Skeletal muscle satellite cell (primary cell): Measurements from ENCODE around the gene ARRB1. TPM values are rescaled to one million over a fixed set of nuclear protein-coding genes. Genes with fewer than 3 reads are reported as not detected.

ENCODE experiments used
- H3K27me3 ChIP-seq: 2 replicates; pipeline ENCODE4 v1.7.0; 2013; ENCODE audit warnings: low read length; ENCODE audit not compliant: control insufficient read depth, insufficient read depth
- H3K36me3 ChIP-seq: 2 replicates; pipeline ENCODE4 v1.7.0; 2013; ENCODE audit warnings: mild to moderate bottlenecking, control low read depth, low read length; ENCODE audit not compliant: insufficient read depth
- H3K4me1 ChIP-seq: 2 replicates; pipeline ENCODE4 v1.7.0; 2013; ENCODE audit warnings: low read length; ENCODE audit not compliant: control insufficient read depth, insufficient read depth
- H3K4me2 ChIP-seq: 2 replicates; pipeline ENCODE4 v1.7.0; 2013; ENCODE audit warnings: mild to moderate bottlenecking, low read length
- H3K4me3 ChIP-seq: 2 replicates; pipeline ENCODE4 v1.7.0; 2013; ENCODE audit warnings: low read length
- H3K9ac ChIP-seq: 2 replicates; pipeline ENCODE4 v1.7.0; 2013; ENCODE audit warnings: mild to moderate bottlenecking, low read depth, low read length, moderate library complexity
- H3K9me3 ChIP-seq: replicated peaks from 2 replicates; pipeline ENCODE4 v1.7.0; 2013; ENCODE audit warnings: mild to moderate bottlenecking, control low read depth, low read length
- total RNA-seq: library from RNA; depleted of rRNA; stranded (reverse); fragments of >200 nt; gene quantifications from 2 replicates; pipeline ENCODE4 v1.2.3, GENCODE V29; 2012; rRNA removed

The ARRB1 gene
- 16.0 and 19.7 TPM in 2 replicates for total RNA-seq

GRCh38 chr11:75351541-75351790, at the start of gene ARRB1:
Gene ARRB1, minus strand, starts transcription at chr11:75351661. Its CDS starts 54 bp downstream, at chr11:75351607.
- Histone ChIP-seq H3K9me3 (no peaks in the 10 kb centered on the region), H3K27me3 (peaks cover 2% of the 10 kb centered on the region), H3K4me2 (peak within 1 kb of the TSS; percentile 85), H3K9ac (peak within 1 kb of the TSS; percentile 67), H3K36me3 (no peaks in the 10 kb centered on the region), H3K4me1 (peaks cover 38% of the 10 kb centered on the region), H3K4me3 (peak within 1 kb of the TSS; percentile 69)

- H3K4me3 ChIP-seq: peak overlapping the region; percentile 90
- H3K4me1 ChIP-seq: peaks cover 37% of the 10 kb centered on the region
- H3K9ac ChIP-seq: peak overlapping the region; percentile 97
- peak overlapping the region; percentile 83 for H3K4me2 ChIP-seq
- no peaks in the 10 kb centered on the region for H3K9me3 ChIP-seq
- H3K36me3 ChIP-seq: peaks cover 51% of the 10 kb centered on the region
- H3K27me3 ChIP-seq: peaks cover 7% of the 10 kb centered on the region
Observed at GRCh38 chr11:75400146-75400865, 48.8 kb upstream of the ARRB1 start.

GRCh38 chr11:75399344-75400145, 48.1 kb upstream of the ARRB1 start, which contains the start of gene RPS3:
Gene RPS3, plus strand, starts transcription at chr11:75399518. Its CDS starts 30 bp downstream, at chr11:75399548.
- Histone ChIP-seq H3K36me3 (peaks cover 43% of the 10 kb centered on the region), H3K9me3 (no peaks in the 10 kb centered on the region), H3K27me3 (peaks cover 7% of the 10 kb centered on the region), H3K4me2 (peak within 1 kb of the TSS; percentile 83), H3K4me3 (peak within 1 kb of the TSS; percentile 90), H3K9ac (peak within 1 kb of the TSS; percentile 97), H3K4me1 (peaks cover 36% of the 10 kb centered on the region)

- H3K4me1 ChIP-seq: peaks cover 30% of the 10 kb centered on the region
- H3K9ac ChIP-seq: no peak overlapping the region
- peaks cover 7% of the 10 kb centered on the region for H3K27me3 ChIP-seq
- H3K36me3 ChIP-seq: peaks cover 37% of the 10 kb centered on the region
- no peak overlapping the region for H3K4me3 ChIP-seq
- no peaks in the 10 kb centered on the region for H3K9me3 ChIP-seq
- H3K4me2 ChIP-seq: no peak overlapping the region
Observed at GRCh38 chr11:75398906-75399305, 47.4 kb upstream of the ARRB1 start.

- peaks cover 14% of the 10 kb centered on the region for H3K27me3 ChIP-seq
- no peak overlapping the region for H3K4me2 ChIP-seq
- H3K36me3 ChIP-seq: no peaks in the 10 kb centered on the region
- no peaks in the 10 kb centered on the region for H3K4me1 ChIP-seq
- no peaks in the 10 kb centered on the region for H3K9me3 ChIP-seq
- no peak overlapping the region for H3K9ac ChIP-seq
- H3K4me3 ChIP-seq: no peak overlapping the region
Observed at GRCh38 chr11:75394085-75394840, 42.8 kb upstream of the ARRB1 start.

GRCh38 chr11:75389925-75390324, 38.5 kb upstream of the ARRB1 start:
- Histone ChIP-seq H3K9ac (no peak overlapping the region), H3K4me2 (no peak overlapping the region), H3K36me3 (no peaks in the 10 kb centered on the region), H3K9me3 (no peaks in the 10 kb centered on the region), H3K4me3 (no peak overlapping the region), H3K4me1 (peaks cover 7% of the 10 kb centered on the region), H3K27me3 (peaks cover 7% of the 10 kb centered on the region)

- H3K27me3 ChIP-seq: peaks cover 7% of the 10 kb centered on the region
- no peaks in the 10 kb centered on the region for H3K9me3 ChIP-seq
- H3K4me3 ChIP-seq: no peak overlapping the region
- no peak overlapping the region for H3K9ac ChIP-seq
- no peaks in the 10 kb centered on the region for H3K36me3 ChIP-seq
- H3K4me1 ChIP-seq: peaks cover 7% of the 10 kb centered on the region
- no peak overlapping the region for H3K4me2 ChIP-seq
Observed at GRCh38 chr11:75389276-75389605, 37.8 kb upstream of the ARRB1 start.

- peaks cover 7% of the 10 kb centered on the region for H3K4me1 ChIP-seq
- H3K4me3 ChIP-seq: no peak overlapping the region
- H3K9me3 ChIP-seq: no peaks in the 10 kb centered on the region
- peaks cover 7% of the 10 kb centered on the region for H3K27me3 ChIP-seq
- H3K9ac ChIP-seq: no peak overlapping the region
- H3K4me2 ChIP-seq: no peak overlapping the region
- no peaks in the 10 kb centered on the region for H3K36me3 ChIP-seq
Observed at GRCh38 chr11:75388386-75389275, 37.2 kb upstream of the ARRB1 start.

- H3K4me3 ChIP-seq: no peak overlapping the region
Observed at GRCh38 chr11:75387736-75388294, 36.4 kb upstream of the ARRB1 start.

GRCh38 chr11:75386942-75387630, 35.6 kb upstream of the ARRB1 start:
- no peak overlapping the region for H3K4me2 ChIP-seq
- no peak overlapping the region for H3K9ac ChIP-seq
- H3K9me3 ChIP-seq: no peaks in the 10 kb centered on the region
- H3K36me3 ChIP-seq: no peaks in the 10 kb centered on the region
- no peak overlapping the region for H3K4me3 ChIP-seq
- H3K4me1 ChIP-seq: peaks cover 7% of the 10 kb centered on the region
- H3K27me3 ChIP-seq: peaks cover 7% of the 10 kb centered on the region

More at GRCh38 chr11:75387736-75388294, 36.4 kb upstream of the ARRB1 start:
- no peaks in the 10 kb centered on the region for H3K9me3 ChIP-seq
- H3K4me2 ChIP-seq: no peak overlapping the region
- H3K36me3 ChIP-seq: no peaks in the 10 kb centered on the region
- H3K4me1 ChIP-seq: peaks cover 7% of the 10 kb centered on the region
- peaks cover 7% of the 10 kb centered on the region for H3K27me3 ChIP-seq
- no peak overlapping the region for H3K9ac ChIP-seq
